ENCODE measurements around the gene ATXN7L1.

Gene ATXN7L1

DNA sequence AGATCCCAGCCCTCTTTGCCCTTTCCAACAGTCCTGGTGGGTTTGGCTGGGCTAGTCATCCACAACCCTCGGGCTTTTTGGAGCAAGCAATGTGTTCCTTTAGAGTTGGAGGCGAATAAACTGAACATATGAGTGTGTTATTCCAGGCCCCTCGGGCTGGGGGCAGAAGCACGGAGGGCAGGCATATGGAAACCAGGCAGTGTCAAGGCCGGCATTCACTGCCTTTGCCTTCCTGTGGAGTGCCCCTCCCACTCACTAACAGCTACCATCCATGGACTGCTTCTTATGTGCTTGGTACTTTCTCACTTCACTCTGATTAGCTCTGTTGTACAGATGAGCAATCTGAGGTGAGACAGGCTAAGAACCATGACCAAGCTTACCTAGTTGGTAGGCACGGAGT, 241.2 kb downstream of the ATXN7L1 start:
- H3K36me3 Mint-ChIP-seq = peaks cover 15% of the 10 kb centered on the region

GRCh38 chr7:105625986-105626385, 250.4 kb downstream of the ATXN7L1 start:
- Mint-ChIP-seq H3K9me3 (peaks cover 6% of the 10 kb centered on the region), H3K27ac (no peak overlapping the region), H3K4me1 (no peaks in the 10 kb centered on the region), H3K36me3 (peaks cover 25% of the 10 kb centered on the region), H3K4me3 (no peak overlapping the region), H3K27me3 (no peaks in the 10 kb centered on the region)

More for the DNA sequence above, 241.2 kb downstream of the ATXN7L1 start:
- Mint-ChIP-seq H3K4me1 (no peaks in the 10 kb centered on the region), H3K9me3 (no peaks in the 10 kb centered on the region), H3K27ac (no peak overlapping the region), H3K27me3 (no peaks in the 10 kb centered on the region), H3K4me3 (no peak overlapping the region)

- H3K36me3 Mint-ChIP-seq = peaks cover 21% of the 10 kb centered on the region
These were observed 252.5 kb downstream of the ATXN7L1 start for GRCh38 chr7:105623906-105624305.

GRCh38 chr7:105623378-105623777, 253.0 kb downstream of the ATXN7L1 start:
- Mint-ChIP-seq H3K4me3 (no peak overlapping the region), H3K36me3 (peaks cover 22% of the 10 kb centered on the region), H3K4me1 (no peaks in the 10 kb centered on the region), H3K9me3 (peaks cover 6% of the 10 kb centered on the region), H3K27ac (no peak overlapping the region), H3K27me3 (no peaks in the 10 kb centered on the region)

More at GRCh38 chr7:105623906-105624305, 252.5 kb downstream of the ATXN7L1 start:
- H3K27ac Mint-ChIP-seq = no peak overlapping the region
- H3K27me3 Mint-ChIP-seq = no peaks in the 10 kb centered on the region
- H3K4me3 Mint-ChIP-seq = no peak overlapping the region
- H3K4me1 Mint-ChIP-seq = no peaks in the 10 kb centered on the region
- H3K9me3 Mint-ChIP-seq = peaks cover 6% of the 10 kb centered on the region

DNA sequence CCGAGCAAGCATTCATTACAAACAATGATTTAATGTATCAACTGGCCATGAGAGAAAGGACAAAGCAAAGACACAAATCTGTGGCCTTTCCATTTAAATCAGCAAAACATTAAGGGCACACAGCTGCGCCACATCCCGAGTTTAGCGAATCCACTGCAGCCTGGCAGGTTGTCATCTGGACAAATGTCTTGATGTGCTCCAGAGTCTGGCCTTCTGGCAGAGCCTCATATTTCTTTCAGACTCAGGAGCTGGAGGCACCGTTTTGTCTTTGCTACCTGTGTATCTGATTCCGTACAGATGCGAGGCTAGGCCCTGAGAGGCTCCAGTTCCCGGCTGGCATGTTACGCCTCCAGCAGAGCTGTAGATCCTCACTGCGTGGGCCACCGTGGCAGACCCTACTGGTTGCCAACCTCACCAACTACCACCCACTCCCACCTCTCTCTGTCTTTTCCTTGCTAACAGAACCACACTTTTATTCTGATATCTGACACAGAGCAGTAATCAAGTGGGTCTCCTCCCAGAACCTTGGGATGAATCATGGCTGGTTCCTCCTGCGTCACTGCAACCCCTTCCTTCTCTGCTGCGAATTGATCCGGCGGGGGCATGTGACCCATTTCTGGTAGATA, 254.2 kb downstream of the ATXN7L1 start:
- H3K9me3 Mint-ChIP-seq = peaks cover 6% of the 10 kb centered on the region
- peaks cover 22% of the 10 kb centered on the region for H3K36me3 Mint-ChIP-seq
- H3K27ac Mint-ChIP-seq = no peak overlapping the region
- H3K4me3 Mint-ChIP-seq = no peak overlapping the region
- no peaks in the 10 kb centered on the region for H3K4me1 Mint-ChIP-seq
- H3K27me3 Mint-ChIP-seq = no peaks in the 10 kb centered on the region

DNA sequence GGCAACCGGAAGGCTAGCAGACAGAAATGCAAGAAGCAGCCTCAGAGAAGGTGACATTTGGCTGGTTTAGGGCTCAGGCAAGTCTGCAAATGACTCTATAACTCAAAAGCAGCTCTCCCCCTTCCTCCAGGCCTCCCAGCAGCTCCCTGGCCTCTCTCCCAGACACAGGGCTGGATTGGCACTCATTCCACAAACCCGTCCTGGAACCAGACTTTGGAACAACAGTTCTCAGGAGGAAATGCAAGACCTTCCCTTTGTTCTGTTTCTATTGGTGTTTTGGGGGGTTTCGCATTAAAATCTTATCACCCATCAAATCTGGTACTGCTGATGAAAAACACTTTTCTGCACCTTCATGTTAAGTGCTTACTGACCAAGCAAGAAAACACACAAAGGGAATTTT, 254.8 kb downstream of the ATXN7L1 start:
- Mint-ChIP-seq H3K4me1 (no peaks in the 10 kb centered on the region), H3K27ac (no peak overlapping the region), H3K9me3 (peaks cover 3% of the 10 kb centered on the region), H3K36me3 (peaks cover 19% of the 10 kb centered on the region), H3K4me3 (no peak overlapping the region), H3K27me3 (no peaks in the 10 kb centered on the region)

GRCh38 chr7:105621176-105621575, 255.2 kb downstream of the ATXN7L1 start:
- Mint-ChIP-seq H3K4me3 (no peak overlapping the region), H3K27me3 (no peaks in the 10 kb centered on the region), H3K9me3 (no peaks in the 10 kb centered on the region), H3K36me3 (peaks cover 16% of the 10 kb centered on the region), H3K4me1 (no peaks in the 10 kb centered on the region), H3K27ac (no peak overlapping the region)

GRCh38 chr7:105619590-105619989, 256.8 kb downstream of the ATXN7L1 start:
- Mint-ChIP-seq H3K36me3 (peaks cover 10% of the 10 kb centered on the region), H3K27ac (no peak overlapping the region), H3K4me1 (no peaks in the 10 kb centered on the region), H3K4me3 (no peak overlapping the region), H3K9me3 (no peaks in the 10 kb centered on the region), H3K27me3 (no peaks in the 10 kb centered on the region)

GRCh38 chr7:105618016-105618296, 258.4 kb downstream of the ATXN7L1 start:
- Mint-ChIP-seq H3K36me3 (peaks cover 13% of the 10 kb centered on the region), H3K27ac (no peak overlapping the region), H3K9me3 (no peaks in the 10 kb centered on the region), H3K27me3 (no peaks in the 10 kb centered on the region), H3K4me3 (no peak overlapping the region), H3K4me1 (no peaks in the 10 kb centered on the region)

DNA sequence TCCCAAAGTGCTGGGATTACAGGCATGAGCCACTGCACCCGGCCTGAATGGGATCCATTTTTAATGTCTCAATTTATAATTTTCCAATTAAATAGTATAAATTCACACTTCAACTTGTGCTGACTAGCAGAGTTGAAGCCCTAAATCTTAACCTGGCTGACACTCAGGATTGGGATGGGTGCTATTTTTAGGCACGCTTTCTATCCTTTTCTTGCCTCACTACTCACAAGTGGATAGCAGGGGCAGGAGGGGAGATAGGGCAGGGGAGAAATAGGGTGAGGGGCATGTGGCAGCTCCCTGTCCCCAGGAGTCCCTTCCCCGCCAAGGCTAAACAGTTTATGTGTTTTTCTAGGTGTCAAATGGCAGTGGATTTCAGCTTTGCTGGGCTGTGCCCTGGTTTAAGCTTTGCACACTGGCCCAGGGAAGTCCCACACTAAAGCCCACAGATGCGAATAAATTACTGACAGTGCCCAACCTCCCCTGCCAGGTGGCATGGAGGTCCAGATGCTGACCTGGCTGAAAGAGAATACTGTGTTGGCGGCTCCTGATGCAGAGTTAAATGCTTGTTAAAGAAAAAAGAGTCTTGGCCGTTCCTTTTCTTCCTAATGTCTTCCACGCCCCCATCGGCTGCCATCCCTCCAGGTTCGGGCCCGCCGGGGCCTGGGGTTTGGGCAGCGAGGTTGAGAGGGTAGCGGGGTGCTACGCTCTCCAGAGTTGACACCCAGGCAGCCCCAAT, 259.0 kb downstream of the ATXN7L1 start:
- Mint-ChIP-seq H3K4me3 (no peak overlapping the region), H3K27ac (no peak overlapping the region), H3K4me1 (no peaks in the 10 kb centered on the region), H3K9me3 (no peaks in the 10 kb centered on the region), H3K27me3 (no peaks in the 10 kb centered on the region), H3K36me3 (peaks cover 13% of the 10 kb centered on the region)

- H3K27me3 Mint-ChIP-seq = no peaks in the 10 kb centered on the region
- H3K9me3 Mint-ChIP-seq = no peaks in the 10 kb centered on the region
- no peak overlapping the region for H3K4me3 Mint-ChIP-seq
- H3K27ac Mint-ChIP-seq = no peak overlapping the region
- H3K4me1 Mint-ChIP-seq = no peaks in the 10 kb centered on the region
- H3K36me3 Mint-ChIP-seq = peaks cover 9% of the 10 kb centered on the region
These were observed 262.0 kb downstream of the ATXN7L1 start for GRCh38 chr7:105614341-105614840.

DNA sequence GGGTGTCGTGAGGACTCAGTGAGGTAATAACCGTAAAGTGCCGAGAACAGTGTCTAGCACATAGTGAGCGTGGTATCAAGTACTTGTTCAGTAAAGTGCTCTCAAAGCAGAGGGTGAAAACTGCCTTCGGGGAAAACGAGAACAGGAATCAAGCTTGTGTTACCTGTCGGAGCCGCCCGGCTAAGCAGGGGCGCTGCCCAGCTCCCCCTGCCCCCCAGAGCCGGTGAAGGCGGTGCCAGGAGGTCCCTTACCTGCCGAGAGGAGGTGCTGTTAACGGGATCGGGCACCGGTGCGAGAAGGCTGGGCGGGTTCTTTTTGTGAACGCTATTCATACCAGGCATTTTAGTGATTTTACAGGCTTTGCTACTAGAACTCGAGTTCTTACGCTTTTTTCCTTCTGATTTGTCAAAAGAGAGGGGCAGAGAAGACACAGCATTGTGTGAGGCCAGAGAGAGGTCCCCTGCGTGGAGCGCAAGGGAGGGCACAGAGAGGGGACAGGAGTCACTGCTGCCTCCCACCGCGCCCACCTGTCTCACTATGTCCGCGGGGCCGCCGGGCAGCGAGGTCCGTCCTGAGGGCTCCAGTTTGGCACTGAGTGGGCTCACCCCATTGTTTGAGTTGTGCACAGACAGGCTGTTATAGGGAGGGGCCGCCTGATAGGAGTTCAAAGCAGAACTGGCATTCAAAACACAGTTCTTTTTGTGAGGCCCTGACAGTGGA, 262.6 kb downstream of the ATXN7L1 start:
- Mint-ChIP-seq H3K9me3 (no peaks in the 10 kb centered on the region), H3K27me3 (no peaks in the 10 kb centered on the region), H3K36me3 (peaks cover 9% of the 10 kb centered on the region), H3K27ac (no peak overlapping the region), H3K4me3 (no peak overlapping the region), H3K4me1 (no peaks in the 10 kb centered on the region)

- H3K4me3 Mint-ChIP-seq = no peak overlapping the region
- no peak overlapping the region for H3K27ac Mint-ChIP-seq
- peaks cover 7% of the 10 kb centered on the region for H3K36me3 Mint-ChIP-seq
- H3K4me1 Mint-ChIP-seq = no peaks in the 10 kb centered on the region
- no peaks in the 10 kb centered on the region for H3K9me3 Mint-ChIP-seq
- H3K27me3 Mint-ChIP-seq = no peaks in the 10 kb centered on the region
These were observed 263.6 kb downstream of the ATXN7L1 start for GRCh38 chr7:105612806-105613205.

DNA sequence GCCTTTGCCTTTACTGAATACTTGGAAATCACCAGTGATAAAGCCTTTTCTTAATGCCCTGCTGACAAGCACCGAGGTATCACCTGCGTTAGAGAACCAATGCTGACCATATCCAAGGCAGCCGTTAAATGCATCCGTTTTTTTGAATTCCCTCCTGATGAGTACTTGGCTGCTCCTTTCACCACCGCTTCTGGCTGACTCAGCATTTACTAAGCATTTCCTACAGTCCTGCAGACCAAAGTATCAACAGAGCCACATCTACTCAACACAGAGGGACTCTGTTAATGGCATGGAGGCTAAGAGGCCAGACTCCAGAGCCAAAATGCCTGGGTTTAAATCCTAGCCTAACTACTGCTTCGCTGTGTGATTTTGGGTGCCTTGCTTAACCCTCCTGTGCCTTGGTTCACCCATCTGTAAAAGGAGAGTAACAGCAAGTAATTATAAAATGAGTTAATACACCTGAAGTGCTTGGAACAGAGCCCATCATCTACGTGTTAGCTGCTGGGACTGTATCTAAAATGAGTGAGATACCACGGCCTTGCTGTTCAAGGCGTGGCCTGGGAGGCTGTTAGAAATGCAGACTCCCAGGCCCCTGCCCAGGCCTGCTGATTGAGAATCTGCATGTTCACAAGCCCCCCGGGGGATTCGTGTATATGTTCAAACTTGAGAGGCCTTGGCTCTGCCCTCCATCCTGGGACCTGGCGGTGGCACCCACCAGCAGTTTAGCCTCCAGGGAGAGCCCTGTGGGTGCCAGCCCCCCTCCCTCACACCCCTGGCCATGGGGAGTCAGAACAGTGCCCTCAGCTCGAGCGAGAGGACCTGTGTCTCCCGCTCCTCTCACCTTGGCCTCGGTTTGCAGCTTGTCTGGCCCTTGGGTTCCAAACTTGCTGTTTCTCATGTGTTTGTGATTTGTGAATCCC, 264.3 kb downstream of the ATXN7L1 start:
- Mint-ChIP-seq H3K4me1 (no peaks in the 10 kb centered on the region), H3K9me3 (no peaks in the 10 kb centered on the region), H3K27ac (no peak overlapping the region), H3K4me3 (no peak overlapping the region), H3K27me3 (no peaks in the 10 kb centered on the region), H3K36me3 (peaks cover 7% of the 10 kb centered on the region)

DNA sequence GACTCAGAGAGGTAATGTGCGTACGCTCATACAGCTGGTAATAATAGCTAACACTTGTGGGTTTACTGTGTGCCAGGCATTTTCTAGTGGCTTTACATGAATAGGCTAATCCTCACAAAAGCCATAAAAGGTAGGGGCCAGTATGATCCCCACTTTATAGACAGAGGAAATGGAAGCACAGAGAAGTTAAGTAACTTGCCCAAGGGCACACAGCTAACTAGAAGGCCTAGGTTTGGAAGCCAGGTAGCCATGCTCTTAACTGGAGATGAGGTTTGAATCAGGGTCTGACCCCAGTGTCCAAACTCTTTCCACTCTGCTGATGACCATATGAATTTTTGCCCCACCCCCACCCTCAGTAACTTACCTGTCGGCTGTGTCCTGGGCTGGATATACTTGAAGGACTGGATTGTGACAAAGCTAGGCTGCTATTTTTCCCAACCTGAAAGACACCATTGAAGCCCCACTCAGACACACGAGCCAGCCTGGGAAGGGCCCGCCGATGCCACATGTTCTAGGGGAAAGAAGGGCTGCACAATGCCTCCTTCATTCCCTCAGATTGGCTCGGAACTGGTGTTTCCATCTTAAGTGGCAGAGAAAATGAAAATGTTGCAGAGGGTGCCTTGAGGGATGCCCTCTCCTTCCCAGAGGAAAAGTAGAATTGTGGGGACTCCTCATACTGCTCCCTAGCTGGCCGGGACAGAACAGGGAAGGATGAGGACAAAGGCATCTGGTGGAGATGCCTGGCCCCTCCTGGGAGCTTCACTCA, 266.1 kb downstream of the ATXN7L1 start:
- no peak overlapping the region for H3K27ac Mint-ChIP-seq
- H3K4me3 Mint-ChIP-seq = no peak overlapping the region
- H3K9me3 Mint-ChIP-seq = no peaks in the 10 kb centered on the region
- no peaks in the 10 kb centered on the region for H3K27me3 Mint-ChIP-seq
- peaks cover 7% of the 10 kb centered on the region for H3K36me3 Mint-ChIP-seq
- H3K4me1 Mint-ChIP-seq = no peaks in the 10 kb centered on the region

Measured in activated naive CD4-positive, alpha-beta T cell treated with anti-CD3 and anti-CD28 coated beads, Interleukin-2, amount 50 U/mL, for 24 hours (primary cell).